ENCODE results near the gene MYRIP.
"Not testable (repeated sequence)": the region's sequence is repeated elsewhere in the genome, so short reads cannot be mapped to it uniquely, and the experiment has no call there.

MYRIP gene

DNA sequence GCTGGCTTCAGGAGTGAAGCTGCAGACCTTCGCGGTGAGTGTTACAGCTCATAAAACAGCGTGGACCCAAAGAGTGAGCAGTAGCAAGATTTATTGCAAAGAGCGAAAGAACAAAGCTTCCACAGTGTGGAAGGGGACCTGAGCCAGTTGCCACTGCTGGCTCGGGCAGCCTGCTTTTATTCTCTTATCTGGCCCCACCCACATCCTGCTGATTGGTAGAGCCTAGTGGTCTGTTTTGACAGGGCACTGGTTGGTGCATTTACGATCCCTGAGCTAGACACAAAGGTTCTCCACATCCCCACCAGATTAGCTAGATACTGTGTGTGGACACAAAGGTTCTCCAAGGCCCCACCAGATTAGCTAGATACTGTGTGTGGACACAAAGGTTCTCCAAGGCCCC, 267.7 kb downstream of the MYRIP start:
- not testable (repeated sequence) for H3K27me3 ChIP-seq (ENCODE audit: control insufficient read depth, insufficient read depth, low read length); H3K9me3 ChIP-seq (ENCODE audit: control insufficient read depth, insufficient read depth, low read length); H3K36me3 ChIP-seq (ENCODE audit: control insufficient read depth, insufficient read depth, low read length); H3K4me1 ChIP-seq (ENCODE audit: control insufficient read depth, insufficient read depth, low read length); H3K9ac ChIP-seq (ENCODE audit: low read depth, low read length); H3K4me3 ChIP-seq (ENCODE audit: low read depth, low read length)

DNA sequence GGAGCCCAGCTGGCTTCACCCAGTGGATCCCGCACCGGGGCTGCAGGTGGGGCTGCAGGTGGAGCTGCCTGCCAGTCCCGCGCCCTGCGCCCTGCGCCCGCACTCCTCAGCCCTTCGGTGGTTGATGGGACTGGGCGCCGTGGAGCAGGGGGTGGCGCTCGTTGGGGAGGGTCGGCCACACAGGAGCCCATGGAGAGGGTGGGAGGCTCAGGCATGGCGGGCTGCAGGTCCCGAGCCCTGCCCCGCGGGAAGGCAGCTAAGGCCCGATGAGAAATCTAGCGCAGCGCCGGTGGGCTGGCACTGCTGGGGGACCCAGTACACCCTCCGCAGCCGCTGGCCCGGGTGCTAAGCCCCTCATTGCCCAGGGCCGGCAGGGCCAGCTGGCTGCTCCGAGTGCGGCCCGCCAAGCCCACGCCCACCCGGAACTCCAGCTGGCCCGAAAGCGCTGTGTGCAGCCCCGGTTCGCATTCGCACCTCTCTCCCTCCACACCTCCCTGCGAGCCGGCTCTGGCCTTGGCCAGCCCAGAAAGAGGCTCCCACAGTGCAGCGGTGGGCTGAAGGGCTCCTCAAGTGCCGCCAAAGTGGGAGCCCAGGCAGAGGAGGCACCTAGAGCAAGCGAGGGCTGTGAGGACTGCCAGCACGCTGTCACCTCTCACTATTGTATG, 268.6 kb downstream of the MYRIP start:
- H3K9me3 ChIP-seq (ENCODE audit: control insufficient read depth, insufficient read depth, low read length); H3K4me1 ChIP-seq (ENCODE audit: control insufficient read depth, insufficient read depth, low read length); H3K4me3 ChIP-seq (ENCODE audit: low read depth, low read length); H3K9ac ChIP-seq (ENCODE audit: low read depth, low read length); H3K36me3 ChIP-seq (ENCODE audit: control insufficient read depth, insufficient read depth, low read length); H3K27me3 ChIP-seq (ENCODE audit: control insufficient read depth, insufficient read depth, low read length): not testable (repeated sequence)

DNA sequence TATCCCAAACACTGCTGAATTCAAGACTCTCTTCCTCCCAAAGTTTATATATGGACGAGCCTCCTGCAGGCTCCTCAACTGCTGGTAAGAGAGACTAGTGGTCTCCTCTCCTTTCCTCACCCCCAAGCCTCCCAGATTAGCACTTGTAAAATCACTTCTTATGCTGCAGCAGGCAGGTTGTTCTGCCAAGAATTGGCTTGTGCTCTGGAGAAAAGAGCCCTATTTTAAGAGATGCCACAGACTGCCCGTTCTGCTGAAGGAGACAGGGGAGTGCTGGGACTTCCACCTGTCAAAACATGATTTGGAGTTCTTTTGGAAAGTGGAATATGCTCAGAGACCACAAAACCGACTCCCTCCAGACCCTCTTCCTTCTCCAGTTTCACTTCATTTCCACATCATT, 269.2 kb downstream of the MYRIP start:
- H3K9ac ChIP-seq (ENCODE audit: low read depth, low read length): no peak overlapping the region
- no peaks in the 10 kb centered on the region for H3K9me3 ChIP-seq (ENCODE audit: control insufficient read depth, insufficient read depth, low read length)
- H3K36me3 ChIP-seq (ENCODE audit: control insufficient read depth, insufficient read depth, low read length): no peaks in the 10 kb centered on the region
- H3K4me3 ChIP-seq (ENCODE audit: low read depth, low read length): no peak overlapping the region
- peaks cover 1% of the 10 kb centered on the region for H3K27me3 ChIP-seq (ENCODE audit: control insufficient read depth, insufficient read depth, low read length)
- no peaks in the 10 kb centered on the region for H3K4me1 ChIP-seq (ENCODE audit: control insufficient read depth, insufficient read depth, low read length)

DNA sequence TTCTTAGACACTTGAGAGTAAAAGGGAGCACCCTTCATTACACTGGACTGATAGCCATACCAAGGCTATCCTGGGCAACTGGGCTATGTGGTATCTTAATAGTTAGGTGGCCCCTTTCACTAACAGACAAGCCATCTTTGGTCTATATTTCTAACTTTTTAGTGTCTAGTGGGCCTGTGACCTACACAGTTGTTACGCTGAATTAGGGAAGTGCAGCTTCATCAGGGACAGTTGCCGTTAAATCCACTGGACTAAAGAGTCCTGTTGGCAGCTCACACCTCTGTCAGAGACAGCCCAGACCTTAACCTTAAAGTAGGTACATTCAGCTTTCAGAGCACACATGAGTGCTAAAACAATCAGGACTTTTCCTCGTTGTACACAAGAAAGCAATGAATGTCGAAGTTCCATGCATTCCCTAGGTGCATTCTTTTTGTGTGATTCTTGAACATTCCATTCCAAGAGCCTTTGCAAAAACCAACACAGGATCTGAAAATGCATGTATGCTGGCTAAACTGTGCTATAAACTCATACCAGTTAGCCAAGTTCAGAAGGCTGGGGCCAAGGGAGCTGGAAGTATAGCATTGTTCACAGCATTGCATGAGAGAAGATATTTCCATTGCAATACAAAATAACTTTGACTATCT, 269.9 kb downstream of the MYRIP start:
- no peaks in the 10 kb centered on the region for H3K9me3 ChIP-seq (ENCODE audit: control insufficient read depth, insufficient read depth, low read length)
- H3K9ac ChIP-seq (ENCODE audit: low read depth, low read length): no peak overlapping the region
- H3K4me3 ChIP-seq (ENCODE audit: low read depth, low read length): no peak overlapping the region
- H3K36me3 ChIP-seq (ENCODE audit: control insufficient read depth, insufficient read depth, low read length): no peaks in the 10 kb centered on the region
- no peaks in the 10 kb centered on the region for H3K4me1 ChIP-seq (ENCODE audit: control insufficient read depth, insufficient read depth, low read length)
- no peaks in the 10 kb centered on the region for H3K27me3 ChIP-seq (ENCODE audit: control insufficient read depth, insufficient read depth, low read length)

- H3K4me3 ChIP-seq (ENCODE audit: low read depth, low read length): no peak overlapping the region
These were observed 270.4 kb downstream of the MYRIP start for GRCh38 chr3:40079847-40080240.

GRCh38 chr3:40083066-40083465, 273.7 kb downstream of the MYRIP start:
- no peaks in the 10 kb centered on the region for H3K9me3 ChIP-seq (ENCODE audit: control insufficient read depth, insufficient read depth, low read length)
- H3K27me3 ChIP-seq (ENCODE audit: control insufficient read depth, insufficient read depth, low read length): no peaks in the 10 kb centered on the region
- no peak overlapping the region for H3K4me3 ChIP-seq (ENCODE audit: low read depth, low read length)
- no peaks in the 10 kb centered on the region for H3K36me3 ChIP-seq (ENCODE audit: control insufficient read depth, insufficient read depth, low read length)
- no peak overlapping the region for H3K9ac ChIP-seq (ENCODE audit: low read depth, low read length)
- no peaks in the 10 kb centered on the region for H3K4me1 ChIP-seq (ENCODE audit: control insufficient read depth, insufficient read depth, low read length)

More at GRCh38 chr3:40079847-40080240, 270.4 kb downstream of the MYRIP start:
- Histone ChIP-seq H3K9ac (ENCODE audit: low read depth, low read length) (no peak overlapping the region), H3K9me3 (ENCODE audit: control insufficient read depth, insufficient read depth, low read length) (no peaks in the 10 kb centered on the region), H3K27me3 (ENCODE audit: control insufficient read depth, insufficient read depth, low read length) (no peaks in the 10 kb centered on the region), H3K4me1 (ENCODE audit: control insufficient read depth, insufficient read depth, low read length) (no peaks in the 10 kb centered on the region), H3K36me3 (ENCODE audit: control insufficient read depth, insufficient read depth, low read length) (no peaks in the 10 kb centered on the region)

GRCh38 chr3:40084424-40084823, 275.0 kb downstream of the MYRIP start:
- not testable (repeated sequence) for H3K36me3 ChIP-seq (ENCODE audit: control insufficient read depth, insufficient read depth, low read length); H3K4me1 ChIP-seq (ENCODE audit: control insufficient read depth, insufficient read depth, low read length); H3K9ac ChIP-seq (ENCODE audit: low read depth, low read length); H3K27me3 ChIP-seq (ENCODE audit: control insufficient read depth, insufficient read depth, low read length); H3K9me3 ChIP-seq (ENCODE audit: control insufficient read depth, insufficient read depth, low read length); H3K4me3 ChIP-seq (ENCODE audit: low read depth, low read length)

DNA sequence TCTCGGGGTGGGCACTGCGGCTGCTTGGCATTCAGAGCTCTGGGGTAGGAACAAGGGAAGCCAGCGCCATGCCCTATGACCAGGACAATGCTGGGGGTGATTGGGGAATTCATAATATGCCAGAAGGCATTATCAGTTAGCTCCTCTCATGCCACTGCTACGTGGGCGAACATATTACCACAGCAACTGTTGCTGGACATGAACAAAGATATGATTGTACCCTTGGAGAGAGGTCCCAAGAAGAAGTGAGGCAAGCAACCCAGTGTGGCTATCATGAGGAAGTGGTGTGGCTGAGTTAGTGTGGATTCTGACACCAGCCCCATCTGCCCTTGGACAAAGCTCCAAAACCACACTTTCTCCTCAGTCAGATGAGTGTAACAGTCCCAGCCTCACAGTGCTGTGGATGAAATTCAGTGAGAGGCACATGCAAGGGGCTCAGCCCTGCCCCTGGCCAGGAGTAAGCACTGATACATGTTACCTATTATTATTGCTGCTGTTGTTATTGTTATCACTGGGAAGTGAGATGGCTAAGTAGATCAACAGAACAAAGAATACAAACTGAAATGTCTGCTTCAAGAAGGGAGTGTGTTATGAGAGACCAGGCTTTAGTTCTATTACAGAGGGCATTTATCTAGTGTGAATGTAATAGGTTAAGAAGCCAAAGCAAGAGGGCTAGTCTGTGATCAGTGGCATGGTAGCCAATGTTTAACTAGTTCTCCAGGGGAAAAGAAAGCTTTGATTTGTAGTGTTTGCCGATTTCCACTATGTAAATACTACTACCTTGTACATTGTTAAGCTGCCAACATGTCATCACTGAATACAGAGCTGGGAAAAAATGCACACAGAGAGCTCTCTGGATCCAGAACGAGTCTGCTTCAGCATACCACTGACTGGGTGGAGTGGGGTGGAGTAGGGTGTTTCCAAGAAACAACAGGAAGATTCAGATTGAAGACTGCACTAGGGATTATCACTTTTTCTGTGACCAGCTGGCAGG, 277.8 kb downstream of the MYRIP start:
- no peaks in the 10 kb centered on the region for H3K27me3 ChIP-seq (ENCODE audit: control insufficient read depth, insufficient read depth, low read length)
- H3K9ac ChIP-seq (ENCODE audit: low read depth, low read length): no peak overlapping the region
- H3K36me3 ChIP-seq (ENCODE audit: control insufficient read depth, insufficient read depth, low read length): no peaks in the 10 kb centered on the region
- H3K4me1 ChIP-seq (ENCODE audit: control insufficient read depth, insufficient read depth, low read length): no peaks in the 10 kb centered on the region
- no peaks in the 10 kb centered on the region for H3K9me3 ChIP-seq (ENCODE audit: control insufficient read depth, insufficient read depth, low read length)
- H3K4me3 ChIP-seq (ENCODE audit: low read depth, low read length): no peak overlapping the region

DNA sequence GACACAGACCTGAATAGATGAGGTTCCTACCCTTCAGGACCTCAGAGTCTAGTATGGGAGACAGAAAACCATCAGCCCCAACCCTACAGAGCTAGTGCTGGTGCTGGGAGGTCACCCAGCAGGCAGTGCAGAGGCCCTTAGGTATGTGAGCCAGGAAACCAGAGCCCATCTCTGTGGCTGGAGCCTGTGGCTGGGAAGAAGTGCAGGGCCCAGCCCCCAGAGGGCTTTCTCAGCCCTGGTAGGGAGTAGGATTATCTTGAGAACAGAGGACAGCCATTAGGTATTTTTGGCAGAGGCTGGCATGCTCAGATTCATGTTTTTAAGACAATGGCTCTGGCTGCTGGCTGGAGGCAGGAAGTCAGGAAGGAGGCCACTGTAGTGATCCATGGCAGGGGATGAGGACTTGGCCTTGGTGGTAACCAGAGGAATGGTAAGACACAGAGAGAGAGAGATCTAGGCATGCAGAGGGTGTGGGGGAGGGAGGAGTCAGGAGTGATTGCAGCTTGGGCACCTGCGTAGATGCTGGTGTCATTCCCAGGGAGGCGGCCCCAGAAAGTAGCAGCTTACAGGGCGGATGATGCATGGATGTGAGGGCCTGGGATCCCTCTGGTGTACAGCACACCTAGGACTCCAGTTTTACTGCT, 279.2 kb downstream of the MYRIP start:
- no peak overlapping the region for H3K4me3 ChIP-seq (ENCODE audit: low read depth, low read length)
- H3K36me3 ChIP-seq (ENCODE audit: control insufficient read depth, insufficient read depth, low read length): no peaks in the 10 kb centered on the region
- H3K9ac ChIP-seq (ENCODE audit: low read depth, low read length): no peak overlapping the region
- H3K4me1 ChIP-seq (ENCODE audit: control insufficient read depth, insufficient read depth, low read length): no peaks in the 10 kb centered on the region
- H3K27me3 ChIP-seq (ENCODE audit: control insufficient read depth, insufficient read depth, low read length): no peaks in the 10 kb centered on the region
- no peaks in the 10 kb centered on the region for H3K9me3 ChIP-seq (ENCODE audit: control insufficient read depth, insufficient read depth, low read length)

DNA sequence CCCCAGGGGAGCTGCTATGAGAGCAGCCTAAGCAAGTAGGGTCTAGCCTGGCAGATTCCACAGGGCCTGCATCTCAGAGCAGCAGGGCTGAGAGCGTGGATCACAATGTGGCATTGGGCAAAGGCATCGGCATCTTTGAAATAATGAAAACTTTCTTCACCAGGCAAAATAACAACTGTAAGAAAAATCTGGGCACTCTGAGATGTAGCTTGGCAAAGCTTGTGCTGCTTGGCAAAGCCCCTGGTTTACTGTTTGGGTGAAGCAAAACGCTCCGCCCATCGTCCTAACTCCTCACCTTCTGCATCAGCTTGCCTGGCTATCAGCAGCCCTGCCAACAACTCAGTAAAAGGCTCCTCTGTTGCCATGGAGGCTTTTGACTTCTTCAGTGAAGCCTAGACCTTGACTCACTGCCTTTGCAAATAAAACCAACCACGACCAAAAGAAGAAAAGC, 287.3 kb downstream of the MYRIP start:
- no peaks in the 10 kb centered on the region for H3K36me3 ChIP-seq (ENCODE audit: control insufficient read depth, insufficient read depth, low read length)
- peaks cover 2% of the 10 kb centered on the region for H3K4me1 ChIP-seq (ENCODE audit: control insufficient read depth, insufficient read depth, low read length)
- no peaks in the 10 kb centered on the region for H3K9me3 ChIP-seq (ENCODE audit: control insufficient read depth, insufficient read depth, low read length)
- no peaks in the 10 kb centered on the region for H3K27me3 ChIP-seq (ENCODE audit: control insufficient read depth, insufficient read depth, low read length)
- no peak overlapping the region for H3K9ac ChIP-seq (ENCODE audit: low read depth, low read length)
- H3K4me3 ChIP-seq (ENCODE audit: low read depth, low read length): no peak overlapping the region

Measured in iPS-15b (cell line).